SK-N-SH (cell line): Measurements from ENCODE around the gene RECK. TPM values are rescaled to one million over a fixed set of nuclear protein-coding genes. Genes with fewer than 3 reads are reported as not detected.

Experiments used
- CTCF ChIA-PET: fragments of 300-600, 350-600 bp; formaldehyde crosslinking; extraction: SDS; loops from one replicate; lab custom pipeline; 2021; lab: Yijun Ruan, JAX
- POLR2A ChIA-PET: fragments of 350-600 bp; sonication (Branson Sonifier 250); formaldehyde crosslinking; extraction: SDS; loops from one replicate; lab custom pipeline; 2020; ENCODE audit warnings: antibody characterized with exemption, inconsistent platforms; lab: Yijun Ruan, JAX
- DNase-seq: peaks from one replicate; pipeline ENCODE4 v3.0.0; 2012
- H2AFZ ChIP-seq: fragments of 200-600 bp; sonication (generic); 2 replicates; pipeline ENCODE4 v1.8.1; 2016; ENCODE audit warnings: antibody characterized with exemption, mild to moderate bottlenecking, low read depth
- H3F3A ChIP-seq: fragments of 200-600 bp; sonication (generic); replicated peaks from 2 replicates; pipeline ENCODE3; 2016; ENCODE audit warnings: antibody characterized with exemption, mild to moderate bottlenecking; ENCODE audit not compliant: insufficient read depth
- H3K27ac ChIP-seq, 2 experiments: fragments of 200-500 bp in 1 of 2; fragments of 200-600 bp in 1 of 2; sonication (Bioruptor generic) in 1 of 2; sonication (generic), shearing (Covaris generic) in 1 of 2; 2 replicates each; pipeline versions ENCODE4 v1.5.1 to v1.6.1; 2014 to 2016; ENCODE audit warnings: low read depth in 2 of 2, inconsistent platforms in 1 of 2, low read length in 1 of 2, mild to moderate bottlenecking in 1 of 2, mixed read lengths in 1 of 2
- H3K27me3 ChIP-seq: fragments of 200-600 bp; sonication (generic), shearing (Covaris generic); 2 replicates; pipeline ENCODE4 v1.6.1; 2016; ENCODE audit warnings: mixed run types; ENCODE audit not compliant: insufficient read depth
- H3K36me3 ChIP-seq, 2 experiments: fragments of 200-500 bp in 1 of 2; fragments of 200-600 bp in 1 of 2; sonication (Bioruptor generic) in 1 of 2; sonication (generic) in 1 of 2; replicated peaks in 1 of 2; 2 replicates each; pipeline versions ENCODE3 to v1.5.1; 2014 to 2016; ENCODE audit warnings: low read length in 1 of 2, mild to moderate bottlenecking in 1 of 2; ENCODE audit not compliant: insufficient read depth in 2 of 2, control insufficient read depth in 1 of 2
- H3K4me1 ChIP-seq, 2 experiments: fragments of 200-500 bp in 1 of 2; fragments of 200-600 bp in 1 of 2; sonication (Bioruptor generic) in 1 of 2; sonication (generic), shearing (Covaris generic) in 1 of 2; 2 replicates each; pipeline versions ENCODE4 v1.5.1 to v1.6.1; 2014 to 2016; ENCODE audit warnings: low read depth in 1 of 2, low read length in 1 of 2, mixed run types in 1 of 2; ENCODE audit not compliant: insufficient read depth in 2 of 2, control insufficient read depth in 1 of 2
- H3K4me2 ChIP-seq: fragments of 200-600 bp; sonication (generic), shearing (Covaris generic); 2 replicates; pipeline ENCODE4 v1.6.1; 2017; ENCODE audit warnings: mixed run types
- H3K4me3 ChIP-seq, 2 experiments: fragments of 200-500 bp in 1 of 2; fragments of 200-600 bp in 1 of 2; sonication (Bioruptor generic) in 1 of 2; sonication (generic), shearing (Covaris generic) in 1 of 2; 2 replicates each; pipeline versions ENCODE4 v1.5.1 to v1.8.1; 2014 to 2016; ENCODE audit warnings: low read depth in 2 of 2, inconsistent platforms in 1 of 2, low read length in 1 of 2, mild to moderate bottlenecking in 1 of 2, mixed read lengths in 1 of 2, moderate library complexity in 1 of 2
- H3K79me2 ChIP-seq: fragments of 200-600 bp; sonication (generic); 2 replicates; pipeline ENCODE4 v1.8.1; 2017; ENCODE audit warnings: mild to moderate bottlenecking; ENCODE audit not compliant: insufficient read depth
- H3K9ac ChIP-seq: fragments of 200-600 bp; sonication (generic); 2 replicates; pipeline ENCODE4 v1.6.1; 2017; ENCODE audit warnings: mixed run types
- H3K9me2 ChIP-seq: fragments of 200-600 bp; sonication (generic); 2 replicates; pipeline ENCODE4 v1.6.1; 2017; ENCODE audit warnings: mixed run types
- H3K9me3 ChIP-seq: fragments of 200-600 bp; sonication (generic); 2 replicates; pipeline ENCODE4 v1.6.1; 2017; ENCODE audit warnings: mixed run types, mild to moderate bottlenecking, moderate library complexity
- H4K20me1 ChIP-seq: fragments of 200-600 bp; sonication (generic); 2 replicates; pipeline ENCODE4 v1.6.1; 2017; ENCODE audit warnings: mild to moderate bottlenecking, mixed run types; ENCODE audit not compliant: insufficient read depth
- CHD2 ChIP-seq: fragments of 150-350 bp; IDR thresholded peaks from 2 replicates; pipeline ENCODE4 v1.6.1; 2018; ENCODE audit warnings: low read length; ENCODE audit not compliant: partially characterized antibody
- ELF1 ChIP-seq: IDR thresholded peaks from 2 replicates; pipeline ENCODE4 v1.4.0; 2012
- EP300 ChIP-seq, 2 experiments: IDR thresholded peaks; 2 replicates each; pipeline versions ENCODE4 v1.4.0 to v1.6.1; 2012; ENCODE audit warnings: borderline replicate concordance in 1 of 2, low read depth in 1 of 2, low read length in 1 of 2
- FOSL2 ChIP-seq: IDR thresholded peaks from 2 replicates; pipeline ENCODE4 v1.4.0; 2012; ENCODE audit warnings: low read depth, mild to moderate bottlenecking, moderate library complexity, borderline replicate concordance
- FOXM1 ChIP-seq: IDR thresholded peaks from 2 replicates; pipeline ENCODE4 v1.4.0; 2012; ENCODE audit warnings: low read depth, mild to moderate bottlenecking
- GATA2 ChIP-seq: sonication (generic); formaldehyde crosslinking; IDR thresholded peaks from 2 replicates; pipeline ENCODE4 v1.5.0; 2020; ENCODE audit warnings: mild to moderate bottlenecking, missing genetic modification reagents
- IRF3 ChIP-seq: fragments of 150-350 bp; IDR thresholded peaks from 2 replicates; pipeline ENCODE4 v1.6.1; 2016; ENCODE audit warnings: mild to moderate bottlenecking, low read depth, low read length
- JUND ChIP-seq: IDR thresholded peaks from 2 replicates; pipeline ENCODE4 v1.4.0; 2012
- MXI1 ChIP-seq: IDR thresholded peaks from 2 replicates; pipeline ENCODE4 v1.6.1; 2012; ENCODE audit warnings: mild to moderate bottlenecking, low read depth, low read length, improper control_type of control experiment
- NFIC ChIP-seq: IDR thresholded peaks from 2 replicates; pipeline ENCODE4 v1.4.0; 2012; ENCODE audit warnings: borderline replicate concordance
- NRF1 ChIP-seq: IDR thresholded peaks from 2 replicates; pipeline ENCODE4 v1.6.1; 2012; ENCODE audit warnings: low read depth, mild to moderate bottlenecking, low read length
- PBX3 ChIP-seq: IDR thresholded peaks from 2 replicates; pipeline ENCODE4; 2012
- RAD21 ChIP-seq: IDR thresholded peaks from 2 replicates; pipeline ENCODE4 v1.6.1; 2012; ENCODE audit warnings: mild to moderate bottlenecking, low read length
- RCOR1 ChIP-seq: fragments of 150-350 bp; IDR thresholded peaks from 2 replicates; pipeline ENCODE4 v1.6.1; 2017; ENCODE audit warnings: antibody characterized with exemption, low read length
- RFX5 ChIP-seq: IDR thresholded peaks from 2 replicates; pipeline ENCODE4 v1.6.1; 2012; ENCODE audit warnings: mild to moderate bottlenecking, improper control_type of control experiment, low read length
- SIN3A ChIP-seq: IDR thresholded peaks from 2 replicates; pipeline ENCODE4 v1.6.1; 2012; ENCODE audit warnings: low read depth, mild to moderate bottlenecking, low read length, moderate library complexity, borderline replicate concordance
- SMC3 ChIP-seq: IDR thresholded peaks from 2 replicates; pipeline ENCODE4 v1.6.1; 2012; ENCODE audit warnings: low read depth, low read length, improper control_type of control experiment
- TAF1 ChIP-seq: IDR thresholded peaks from 2 replicates; pipeline ENCODE4 v1.6.1; 2012; ENCODE audit warnings: low read depth, mild to moderate bottlenecking, low read length, moderate library complexity, borderline replicate concordance
- TCF12 ChIP-seq: IDR thresholded peaks from 2 replicates; pipeline ENCODE4 v1.4.0; 2012
- TEAD4 ChIP-seq: IDR thresholded peaks from 2 replicates; pipeline ENCODE4 v1.4.0; 2012; ENCODE audit warnings: mild to moderate bottlenecking, borderline replicate concordance; ENCODE audit not compliant: insufficient read depth
- USF2 ChIP-seq: fragments of 150-350 bp; IDR thresholded peaks from 2 replicates; pipeline ENCODE4 v1.6.1; 2017; ENCODE audit warnings: antibody characterized with exemption, low read length, low read depth, borderline replicate concordance
- WGBS: methylation state at CpG from one replicate; pipeline ENCODE4 v1.1.6; 2017; ENCODE audit warnings: low lambda C conversion rate; 5-methylcytosine and 5-hydroxymethylcytosine counted together
- polyA plus RNA-seq, 3 experiments: library from polyadenylated mRNA; depleted of rRNA; stranded (reverse); fragments of >200 nt; gene quantifications; 2 replicates each; pipeline ENCODE4 v1.2.3, GENCODE V29; 2012
- TF ChIP-seq, protein P1 (sequence below): IDR thresholded peaks from 2 replicates; pipeline ENCODE4 v1.4.0; 2012; ENCODE audit warnings: low read depth

RECK gene
- polyA plus RNA-seq, 1 of the 3 experiments (the other 2 are of a cell fraction): 22.8 TPM

DNA sequence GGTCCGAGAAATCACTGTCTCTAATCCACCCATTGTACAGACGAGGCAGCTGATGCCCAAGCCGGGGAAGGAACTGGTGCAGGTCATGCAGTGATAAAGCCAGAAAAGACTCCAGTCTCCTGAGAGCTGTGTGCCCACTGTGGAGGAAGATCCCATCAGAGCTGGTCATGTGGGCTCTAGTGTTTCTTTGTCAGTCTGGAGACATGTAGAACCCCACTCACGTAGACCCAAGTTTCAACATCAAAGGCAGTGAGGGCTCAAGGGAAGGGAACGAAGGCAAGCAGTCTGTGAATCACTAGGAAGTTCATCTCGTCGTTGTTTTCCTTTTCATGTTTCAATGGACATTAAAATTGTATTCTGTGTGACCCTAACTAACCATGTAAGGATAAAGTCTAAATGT lies 85.3 kb downstream of the RECK start:
- no peak for TF ChIP-seq IRF3
- TF ChIP-seq TCF12: no peak
- no peak for TF ChIP-seq TAF1
- no peak for TF ChIP-seq FOSL2
- TF ChIP-seq SIN3A: no peak
- TF ChIP-seq MXI1: no peak
- TF ChIP-seq NRF1: no peak
- no peak for TF ChIP-seq GATA2
- TF ChIP-seq NFIC: no peak
- no peak for TF ChIP-seq ELF1
- no peak for TF ChIP-seq FOXM1
- no peak for TF ChIP-seq TEAD4
- TF ChIP-seq SMC3: no peak
- TF ChIP-seq CHD2: no peak
- no peak for TF ChIP-seq EP300 (IDR thresholded peaks at IDR 0.05; ENCODE audit: borderline replicate concordance in 1 of 2, low read depth in 1 of 2, low read length in 1 of 2)
- TF ChIP-seq JUND: no peak
- no peak for TF ChIP-seq USF2
- TF ChIP-seq RFX5: no peak
- TF ChIP-seq RCOR1: no peak
- Histone ChIP-seq H3K9me2 (no peaks in the 10 kb centered on the region), H2AFZ (no peak overlapping the region), H3F3A (peaks cover 9% of the 10 kb centered on the region), H3K4me2 (no peak overlapping the region), H3K9me3 (no peaks in the 10 kb centered on the region), H3K36me3 (peaks cover 34 to 49% of the 10 kb centered on the region in 2 experiments), H3K4me3 (no peak overlapping the region), H3K9ac (no peak overlapping the region), H3K79me2 (no peaks in the 10 kb centered on the region), H3K27ac (no peak overlapping the region), H3K27me3 (no peaks in the 10 kb centered on the region), H3K4me1 (no peaks in the 10 kb centered on the region; a peak in 1 of 4 replicates), H4K20me1 (no peaks in the 10 kb centered on the region)
- no peak for DNase-seq
- WGBS: 95% methylated on average over 7 of the region's 7 CpGs
- ChIA-PET CTCF (interaction anchor here (1.4 to 11.7 kb wide), 2 partner anchors 20 to 45 kb away, joined by 4 to 76 read pairs; no protein-coding TSS in a partner anchor), POLR2A (no interaction called here)

- Histone ChIP-seq H3K79me2 (no peaks in the 10 kb centered on the region), H3K9me3 (no peaks in the 10 kb centered on the region), H3K9ac (no peak overlapping the region), H2AFZ (no peak overlapping the region), H3K4me2 (no peak overlapping the region), H3K27ac (no peak overlapping the region), H3F3A (peaks cover 9% of the 10 kb centered on the region), H3K27me3 (no peaks in the 10 kb centered on the region), H3K9me2 (no peaks in the 10 kb centered on the region), H3K4me3 (no peak overlapping the region), H3K36me3 (peaks cover 34 to 43% of the 10 kb centered on the region in 2 experiments), H3K4me1 (no peaks in the 10 kb centered on the region; a peak in 1 of 4 replicates), H4K20me1 (no peaks in the 10 kb centered on the region)
- ChIA-PET POLR2A (no interaction called here), CTCF (no interaction called here)
- DNase-seq: no peak
- 96% methylated on average over 2 of the region's 2 CpGs for WGBS
- no peak for TF ChIP-seq SIN3A
- no peak for TF ChIP-seq ELF1
- no peak for TF ChIP-seq FOXM1
- TF ChIP-seq CHD2: no peak
- TF ChIP-seq PBX3: no peak
- TF ChIP-seq USF2: no peak
- TF ChIP-seq JUND: no peak
- TF ChIP-seq, protein P1, sequence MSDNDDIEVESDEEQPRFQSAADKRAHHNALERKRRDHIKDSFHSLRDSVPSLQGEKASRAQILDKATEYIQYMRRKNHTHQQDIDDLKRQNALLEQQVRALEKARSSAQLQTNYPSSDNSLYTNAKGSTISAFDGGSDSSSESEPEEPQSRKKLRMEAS: no peak
- no peak for TF ChIP-seq EP300 (IDR thresholded peaks at IDR 0.05; ENCODE audit: borderline replicate concordance in 1 of 2, low read depth in 1 of 2, low read length in 1 of 2)
- TF ChIP-seq RAD21: no peak
- TF ChIP-seq TCF12: no peak
- no peak for TF ChIP-seq IRF3
- TF ChIP-seq TAF1: no peak
Observed at GRCh38 chr9:36123515-36123914, 86.8 kb downstream of the RECK start.
